ENCODE data around the gene CREB5.

- peak; percentile 46; the same call in 1 of the 2 replicates for TF ChIP-seq POLR2A (IDR thresholded peaks at IDR 0.05; ENCODE audit: low read depth, low read length)
- 0 out of 2 replicates have a peak, but pooled peaks have one; percentile 33 for TF ChIP-seq POLR2AphosphoS5 (IDR thresholded peaks at IDR 0.05; ENCODE audit: low read depth, low read length)
- no peak for TF ChIP-seq TAF1 (IDR thresholded peaks at IDR 0.05; ENCODE audit: borderline replicate concordance, low read depth, low read length)
Measured at GRCh38 chr7:28409716-28410627, 2.3 kb upstream of the CREB5 start.

Data from GM12892 (cell line).